Inflammatory macrophage treated with lipopolysaccharide for 1 hour (primary cell): ENCODE data around the gene YJU2.

ENCODE experiments used
- DNase-seq, 2 donors: peaks; one replicate each; pipeline ENCODE4 v3.0.0-alpha.2; 2020 to 2022

YJU2 gene

DNA sequence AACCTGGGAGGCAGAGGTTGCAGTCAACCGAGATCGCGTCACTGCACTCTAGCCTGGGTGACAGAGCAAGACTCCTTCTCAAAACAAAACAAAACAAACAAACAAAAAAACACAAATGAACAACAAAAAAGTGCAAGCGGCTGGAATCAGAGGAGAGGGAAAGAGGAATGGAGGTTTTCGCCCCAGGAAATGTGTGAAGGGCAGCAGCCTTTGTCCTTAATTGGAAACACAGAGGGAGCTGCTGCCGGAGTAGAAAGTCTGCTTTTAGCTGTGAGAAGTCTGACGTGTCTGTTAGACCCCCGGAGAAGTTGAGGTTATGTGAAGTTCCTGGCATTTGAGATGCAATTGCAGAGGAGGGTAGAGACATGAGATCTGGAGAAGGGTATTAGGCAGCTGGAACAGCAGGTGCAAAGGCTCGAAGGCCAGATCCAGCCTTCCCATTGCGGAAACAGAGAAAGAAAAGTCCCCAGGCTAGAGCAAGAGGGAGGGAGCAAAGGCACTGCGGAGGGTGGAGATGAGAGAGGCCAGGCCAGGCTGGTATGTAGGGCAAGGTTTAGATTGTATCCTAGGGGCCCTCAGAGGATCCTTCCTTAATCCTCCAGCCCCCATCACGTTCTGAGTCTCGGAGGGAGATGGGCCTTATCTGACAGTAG lies 54.8 kb downstream of the YJU2 start:
- DNase-seq: no peak

DNA sequence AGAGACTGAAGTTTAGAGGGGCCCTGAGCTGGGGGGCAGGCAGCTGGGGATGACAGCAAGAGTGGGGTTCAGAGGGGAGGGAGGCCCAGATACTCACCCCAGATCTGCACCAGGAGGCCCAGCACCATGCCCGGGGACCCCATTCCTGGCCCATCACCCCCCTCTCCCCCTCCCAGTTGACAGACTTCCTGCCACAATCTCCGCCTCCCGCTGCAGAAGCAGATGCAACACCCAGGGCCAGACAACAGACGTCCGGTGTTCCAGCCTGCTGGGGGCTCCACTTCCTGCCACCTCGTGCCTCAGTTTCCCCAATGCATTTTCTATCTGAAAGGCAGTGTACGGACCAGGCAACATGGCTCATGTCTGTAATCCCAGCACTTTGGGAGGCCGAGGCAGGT lies 55.4 kb downstream of the YJU2 start, which contains the start of gene TMIGD2:
TMIGD2 (minus strand) TSS at position 147 of the 398 bp plus-strand sequence; CDS start at position 143, 4 bp downstream.
- DNase-seq: no peak

DNA sequence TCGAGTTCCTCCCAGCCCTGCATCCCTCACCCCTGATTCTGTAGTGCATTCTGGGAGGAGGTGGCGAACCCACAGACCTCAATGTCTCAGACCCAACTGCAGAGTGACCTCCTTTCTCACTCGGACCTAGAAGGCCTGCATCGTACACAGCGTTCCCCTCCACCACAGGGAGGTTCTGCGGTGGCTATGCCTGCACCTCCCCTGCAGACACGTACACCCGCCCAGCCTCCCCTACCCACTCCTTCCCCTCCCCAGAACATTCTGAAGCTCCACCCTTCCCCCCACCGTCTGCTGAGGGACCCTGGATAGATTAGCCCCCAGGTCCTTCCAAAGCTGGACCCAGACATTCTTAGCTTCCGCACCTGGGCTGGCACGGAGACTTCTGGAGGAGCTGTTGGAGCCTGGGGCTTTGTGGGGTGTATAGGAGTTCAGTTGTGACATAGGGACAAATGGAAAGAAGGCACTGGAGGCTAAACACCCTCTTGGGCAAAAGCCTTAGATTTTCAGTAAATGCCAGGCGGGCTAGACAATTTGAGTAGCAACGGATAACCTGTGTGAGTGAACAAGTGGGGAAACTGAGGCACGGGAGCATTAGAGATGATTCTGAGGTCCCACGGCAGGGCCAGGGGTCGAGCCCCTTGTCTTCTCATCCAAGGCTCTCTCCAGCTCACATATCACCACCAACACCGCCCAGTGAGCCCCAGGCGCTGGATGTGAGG lies 57.1 kb downstream of the YJU2 start:
- no peak for DNase-seq

DNA sequence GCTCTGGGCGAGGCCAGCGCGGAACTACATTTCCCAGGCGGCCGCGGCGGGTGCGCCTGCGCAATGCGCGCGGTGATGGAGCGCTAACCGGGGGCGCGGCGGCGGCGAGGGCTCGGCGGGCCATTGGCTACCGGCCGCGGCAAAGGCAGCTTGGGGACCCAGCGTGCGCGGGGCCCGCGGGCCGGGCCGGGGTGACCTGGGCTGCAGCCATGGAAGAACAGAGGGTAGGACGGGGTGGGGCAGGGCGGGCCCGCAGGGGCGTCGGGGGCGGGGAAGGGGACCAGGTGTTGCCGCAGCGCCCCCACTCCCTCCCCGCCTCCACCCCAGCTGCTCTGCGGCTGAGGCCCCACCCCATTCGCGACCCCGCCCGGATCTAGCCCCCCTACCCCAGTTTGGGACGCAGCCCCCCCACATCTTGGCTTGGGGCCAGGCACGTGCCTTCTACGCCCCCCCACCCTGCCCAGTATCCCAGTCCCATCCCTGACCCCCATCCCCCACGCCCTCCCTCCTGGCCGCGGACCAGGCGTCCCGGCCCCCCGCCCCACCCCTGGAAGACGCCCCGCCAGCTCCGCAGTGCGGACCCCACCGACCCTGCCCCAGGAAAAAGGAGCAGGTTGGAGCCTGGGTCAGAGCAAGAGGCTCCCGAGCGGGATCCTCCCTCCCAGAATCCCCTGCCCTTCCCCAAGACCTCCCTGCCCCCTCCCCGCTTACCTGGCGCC lies 57.8 kb downstream of the YJU2 start, which contains the start of gene FSD1:
FSD1 (plus strand) TSS at position 61 of the 719 bp plus-strand sequence; CDS start at position 210, 149 bp downstream.
- DNase-seq: peak in 1 of 2 donors; percentile 42

DNA sequence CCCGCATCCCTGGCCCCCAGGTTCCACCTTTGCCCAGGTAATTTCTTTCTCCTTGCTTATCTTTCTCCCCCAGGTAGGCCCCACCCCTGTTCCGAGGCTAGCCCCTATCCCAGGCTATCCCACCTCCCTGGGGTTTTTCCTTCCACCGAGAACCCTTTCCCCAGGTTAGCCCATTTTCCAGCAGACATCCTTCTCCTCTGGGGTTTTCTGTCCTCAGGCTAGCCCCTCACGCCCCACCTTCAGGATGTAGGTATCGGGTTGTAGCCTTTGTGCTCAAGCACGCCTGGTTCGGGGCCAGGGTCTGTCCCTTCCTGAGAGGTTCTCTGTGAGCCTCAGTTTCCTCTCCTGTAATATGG lies 58.4 kb downstream of the YJU2 start:
- DNase-seq: no peak

DNA sequence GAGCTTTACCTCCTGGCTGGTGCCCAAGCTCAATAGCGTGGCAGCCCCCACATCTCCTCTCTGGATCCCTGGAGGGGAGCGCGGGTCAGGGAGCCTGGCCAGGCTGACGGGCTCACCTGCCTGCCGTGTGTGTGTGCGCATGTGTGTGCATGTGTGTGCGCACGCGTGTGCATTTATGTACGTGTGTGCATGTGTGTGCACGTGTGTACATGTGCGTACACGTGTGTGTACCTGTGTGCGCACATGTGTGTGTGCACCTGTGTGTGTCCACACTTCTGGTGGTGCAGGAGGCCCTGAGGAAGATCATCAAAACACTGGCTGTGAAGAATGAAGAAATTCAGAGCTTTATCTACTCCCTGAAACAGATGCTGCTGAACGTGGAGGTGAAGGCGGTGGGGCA lies 58.8 kb downstream of the YJU2 start:
- no peak for DNase-seq

DNA sequence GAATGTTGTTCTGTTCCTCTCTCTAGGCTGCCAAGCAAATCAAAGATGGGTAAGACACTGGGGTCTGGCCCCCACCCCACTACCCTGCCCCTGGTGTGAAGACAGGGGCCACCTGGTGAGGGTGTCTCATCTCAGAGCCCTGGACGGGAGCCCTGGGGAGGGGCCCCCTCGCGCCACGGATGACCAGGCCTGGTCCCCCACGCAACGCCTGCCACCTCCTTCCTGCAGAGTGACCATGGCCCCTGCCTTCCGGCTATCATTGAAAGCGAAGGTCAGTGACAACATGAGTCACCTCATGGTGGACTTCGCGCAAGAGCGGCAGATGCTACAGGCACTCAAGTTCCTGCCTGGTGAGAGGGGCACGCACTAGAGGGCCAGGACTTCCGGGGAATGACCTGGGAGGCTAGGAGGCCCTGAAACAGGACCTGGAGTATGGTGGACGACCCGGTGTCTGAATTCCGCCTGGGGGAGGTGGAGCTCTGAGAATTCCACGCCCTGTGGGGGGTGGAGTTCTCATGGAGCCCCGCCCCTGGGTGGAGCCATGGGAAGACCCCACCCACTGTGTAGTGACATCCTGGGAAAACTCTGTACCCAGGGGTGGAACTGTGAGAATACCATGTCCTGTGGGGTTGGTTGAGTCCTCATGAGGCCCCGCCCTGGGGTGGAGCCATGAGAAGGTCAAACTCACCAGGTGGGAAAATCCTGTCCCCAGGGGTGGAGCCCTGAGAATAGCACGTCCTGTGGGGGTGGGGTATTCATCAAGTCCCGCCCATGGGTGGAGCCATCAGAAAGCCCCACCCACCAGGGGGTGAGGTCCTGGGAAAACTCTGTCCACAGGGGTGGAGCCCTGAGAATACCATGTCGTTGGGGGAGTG lies 63.6 kb downstream of the YJU2 start:
- DNase-seq: peak; percentile 9 to 13

DNA sequence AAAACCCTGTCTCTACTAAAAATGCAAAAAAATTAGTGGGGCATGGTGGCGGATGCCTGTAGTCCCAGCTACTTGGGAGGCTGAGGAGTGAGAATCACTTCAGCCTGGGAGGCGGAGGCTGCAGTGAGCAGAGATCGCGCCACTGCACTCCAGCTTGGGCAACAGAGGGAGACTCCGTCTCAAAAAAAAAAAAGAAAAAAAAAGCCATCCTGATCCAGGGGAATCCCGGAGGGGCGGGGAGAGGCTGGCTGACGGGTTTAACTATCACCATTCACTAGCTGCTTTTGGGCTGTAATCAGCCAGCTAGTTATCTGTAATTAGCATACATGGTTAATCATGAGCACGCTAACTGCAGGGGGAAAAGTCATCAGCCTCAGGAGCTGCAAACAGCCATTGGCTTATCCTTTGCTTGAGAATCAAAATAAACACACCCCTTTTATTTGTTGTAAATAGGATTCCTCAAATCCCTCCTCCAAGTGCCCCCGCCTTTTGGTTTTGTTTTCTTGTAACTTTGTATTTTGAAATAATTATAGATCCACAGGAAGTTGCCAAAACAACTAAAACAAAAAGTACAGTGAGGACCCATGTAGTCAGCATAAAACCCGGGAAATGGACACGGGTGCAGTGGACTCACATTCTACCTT lies 67.1 kb downstream of the YJU2 start:
- DNase-seq: peak; percentile 59 to 65

DNA sequence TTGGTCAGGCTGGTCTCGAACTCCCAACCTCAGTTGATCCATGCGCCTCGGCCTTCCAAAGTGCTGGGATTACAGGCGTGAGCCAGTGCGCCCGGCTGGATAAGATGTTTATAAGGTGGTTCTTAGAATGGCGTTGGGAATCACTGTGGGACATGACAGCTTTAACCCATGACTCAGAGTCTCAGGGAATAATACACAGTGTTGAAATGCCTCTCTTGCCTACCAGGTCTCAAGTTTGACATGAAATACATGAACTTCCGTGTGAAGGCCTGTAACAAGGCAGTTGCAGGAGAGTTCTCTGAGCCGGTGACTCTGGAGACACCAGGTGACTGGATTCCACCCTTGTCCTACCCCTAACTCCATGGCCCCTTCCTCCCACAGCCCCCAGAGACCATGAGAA lies 70.1 kb downstream of the YJU2 start:
- peak in 1 of 2 donors; percentile 57 for DNase-seq

DNA sequence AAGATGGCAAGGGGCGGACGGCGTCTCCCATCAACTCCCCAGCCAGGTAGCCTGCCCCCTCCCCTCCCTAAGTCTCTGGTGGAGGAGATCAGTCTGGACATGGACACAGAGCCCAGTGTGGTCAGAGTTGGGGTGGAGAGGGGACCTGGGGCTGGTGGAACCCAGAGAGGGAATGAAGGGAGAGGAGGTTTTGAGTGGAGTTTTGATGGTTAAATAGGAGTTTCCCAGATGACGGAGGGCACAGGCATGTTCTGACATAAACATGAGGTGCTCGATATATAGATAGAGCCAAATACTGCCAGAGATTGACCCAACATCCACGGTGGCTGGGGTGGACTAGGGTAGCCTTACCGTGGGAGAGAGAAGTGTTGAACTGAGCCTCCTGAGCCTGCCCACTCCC lies 71.6 kb downstream of the YJU2 start:
- no peak for DNase-seq
